DOHH2 (cell line): ENCODE measurements around the gene SHMT2.

Experiments
- H3F3A ChIP-seq: fragments of 200-600 bp; sonication (generic), shearing (Covaris generic); 2 replicates; pipeline ENCODE4 v1.6.0; 2016; ENCODE audit warnings: antibody characterized with exemption, mild to moderate bottlenecking; ENCODE audit not compliant: control insufficient read depth, insufficient read depth
- H3K27ac ChIP-seq: fragments of 200-600 bp; sonication (generic); 2 replicates; pipeline ENCODE4 v1.5.1; 2014; ENCODE audit warnings: low read depth, mild to moderate bottlenecking, low read length, moderate library complexity
- H3K27me3 ChIP-seq: fragments of 200-600 bp; sonication (generic); 2 replicates; pipeline ENCODE4 v1.6.1; 2014; ENCODE audit warnings: mild to moderate bottlenecking, low read length, mixed read lengths; ENCODE audit not compliant: control insufficient read depth
- H3K36me3 ChIP-seq: fragments of 200-600 bp; sonication (generic); 2 replicates; pipeline ENCODE4 v1.6.1; 2014; ENCODE audit warnings: mild to moderate bottlenecking, low read length, moderate library complexity, mixed read lengths; ENCODE audit not compliant: control insufficient read depth
- H3K4me1 ChIP-seq: fragments of 200-600 bp; sonication (generic); 2 replicates; pipeline ENCODE4 v1.6.1; 2014; ENCODE audit warnings: mild to moderate bottlenecking, low read length, mixed read lengths; ENCODE audit not compliant: control insufficient read depth
- H3K4me2 ChIP-seq: fragments of 200-600 bp; sonication (generic); 2 replicates; pipeline ENCODE4 v1.6.0; 2014; ENCODE audit warnings: mild to moderate bottlenecking, low read length, moderate library complexity
- H3K4me3 ChIP-seq: fragments of 200-600 bp; sonication (generic); 2 replicates; pipeline ENCODE4 v1.5.1; 2014; ENCODE audit warnings: mild to moderate bottlenecking, low read length, mixed read lengths
- H3K79me2 ChIP-seq: fragments of 200-600 bp; sonication (generic); 2 replicates; pipeline ENCODE4 v1.6.1; 2014; ENCODE audit warnings: mild to moderate bottlenecking, low read length, mixed read lengths; ENCODE audit not compliant: control insufficient read depth
- H3K9me2 ChIP-seq: fragments of 200-600 bp; sonication (generic); replicated peaks from 2 replicates; pipeline ENCODE4 v1.6.1; 2014; ENCODE audit warnings: mild to moderate bottlenecking, low read length, mixed read lengths; ENCODE audit not compliant: control insufficient read depth
- H3K9me3 ChIP-seq: fragments of 200-600 bp; sonication (generic); 2 replicates; pipeline ENCODE4 v1.6.1; 2014; ENCODE audit warnings: antibody characterized with exemption, low read length, mixed read lengths; ENCODE audit not compliant: control insufficient read depth, insufficient read depth
- H4K20me1 ChIP-seq: fragments of 200-600 bp; sonication (generic); 2 replicates; pipeline ENCODE4 v1.6.0; 2014; ENCODE audit warnings: low read depth, mild to moderate bottlenecking, antibody characterized with exemption, low read length, moderate library complexity; ENCODE audit not compliant: control insufficient read depth, insufficient read depth
- EZH2phosphoT487 ChIP-seq: fragments of 200-600 bp; sonication (generic); IDR thresholded peaks from 2 replicates; pipeline ENCODE4 v1.6.1; 2017; ENCODE audit warnings: borderline replicate concordance, mild to moderate bottlenecking, antibody characterized with exemption, low read length, moderate library complexity, mixed read lengths
- TF ChIP-seq, protein P1 (sequence below): fragments of 200-600 bp; sonication (generic); IDR thresholded peaks from one replicate; pipeline ENCODE4 v1.5.1; 2014; ENCODE audit warnings: antibody characterized with exemption, mild to moderate bottlenecking, low read depth, low read length; ENCODE audit not compliant: poor library complexity, severe bottlenecking

The SHMT2 gene

DNA sequence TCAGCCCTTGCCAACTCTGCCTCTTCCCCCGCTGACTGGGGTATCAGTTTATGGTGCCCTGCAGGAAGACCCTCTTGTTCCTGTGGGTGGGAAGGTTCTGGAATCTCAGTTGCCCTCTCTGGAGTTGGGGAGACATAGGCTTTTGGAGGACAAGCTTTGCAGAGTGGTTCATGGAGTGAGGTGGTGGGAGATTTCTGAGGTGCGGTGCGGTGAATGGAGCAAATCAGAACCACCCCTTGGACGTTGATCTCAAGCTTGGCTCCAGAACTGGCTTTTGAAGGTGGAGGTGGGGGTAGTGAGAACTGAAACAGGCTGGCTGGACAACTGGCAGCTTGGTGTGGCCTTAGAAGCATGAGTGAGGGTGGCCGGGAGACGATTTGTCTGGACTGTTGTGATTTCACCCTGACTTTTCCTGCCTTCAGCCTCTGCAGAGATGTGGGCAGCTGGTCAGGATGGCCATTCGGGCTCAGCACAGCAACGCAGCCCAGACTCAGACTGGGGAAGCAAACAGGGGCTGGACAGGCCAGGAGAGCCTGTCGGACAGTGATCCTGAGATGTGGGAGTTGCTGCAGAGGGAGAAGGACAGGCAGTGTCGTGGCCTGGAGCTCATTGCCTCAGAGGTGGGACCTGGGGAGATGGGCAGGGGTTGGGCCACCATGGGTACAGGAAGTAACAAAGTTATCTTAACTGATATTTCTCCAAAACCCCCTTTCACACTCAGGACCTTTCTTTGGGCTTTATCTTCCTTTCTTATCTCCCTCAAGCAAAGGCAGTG, 1.1 kb downstream of the SHMT2 start:
- no peaks in the 10 kb centered on the region for H3K9me2 ChIP-seq
- peaks cover 60% of the 10 kb centered on the region for H3K36me3 ChIP-seq
- peaks cover 41% of the 10 kb centered on the region for H3K79me2 ChIP-seq
- peak overlapping the region; percentile 91 for H3K4me3 ChIP-seq
- peaks cover 23% of the 10 kb centered on the region; the same call in 1 of the 2 replicates for H4K20me1 ChIP-seq
- H3K27me3 ChIP-seq, result no peaks in the 10 kb centered on the region
- H3K4me2 ChIP-seq, result peak overlapping the region; percentile 98
- no peaks in the 10 kb centered on the region for H3K9me3 ChIP-seq
- peak overlapping the region; percentile 95 for H3K27ac ChIP-seq
- peaks cover 90% of the 10 kb centered on the region for H3K4me1 ChIP-seq
- H3F3A ChIP-seq, result peaks cover 46% of the 10 kb centered on the region
- TF ChIP-seq, protein P1, sequence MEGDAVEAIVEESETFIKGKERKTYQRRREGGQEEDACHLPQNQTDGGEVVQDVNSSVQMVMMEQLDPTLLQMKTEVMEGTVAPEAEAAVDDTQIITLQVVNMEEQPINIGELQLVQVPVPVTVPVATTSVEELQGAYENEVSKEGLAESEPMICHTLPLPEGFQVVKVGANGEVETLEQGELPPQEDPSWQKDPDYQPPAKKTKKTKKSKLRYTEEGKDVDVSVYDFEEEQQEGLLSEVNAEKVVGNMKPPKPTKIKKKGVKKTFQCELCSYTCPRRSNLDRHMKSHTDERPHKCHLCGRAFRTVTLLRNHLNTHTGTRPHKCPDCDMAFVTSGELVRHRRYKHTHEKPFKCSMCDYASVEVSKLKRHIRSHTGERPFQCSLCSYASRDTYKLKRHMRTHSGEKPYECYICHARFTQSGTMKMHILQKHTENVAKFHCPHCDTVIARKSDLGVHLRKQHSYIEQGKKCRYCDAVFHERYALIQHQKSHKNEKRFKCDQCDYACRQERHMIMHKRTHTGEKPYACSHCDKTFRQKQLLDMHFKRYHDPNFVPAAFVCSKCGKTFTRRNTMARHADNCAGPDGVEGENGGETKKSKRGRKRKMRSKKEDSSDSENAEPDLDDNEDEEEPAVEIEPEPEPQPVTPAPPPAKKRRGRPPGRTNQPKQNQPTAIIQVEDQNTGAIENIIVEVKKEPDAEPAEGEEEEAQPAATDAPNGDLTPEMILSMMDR, result no peak
- TF ChIP-seq EZH2phosphoT487, result no peak

DNA sequence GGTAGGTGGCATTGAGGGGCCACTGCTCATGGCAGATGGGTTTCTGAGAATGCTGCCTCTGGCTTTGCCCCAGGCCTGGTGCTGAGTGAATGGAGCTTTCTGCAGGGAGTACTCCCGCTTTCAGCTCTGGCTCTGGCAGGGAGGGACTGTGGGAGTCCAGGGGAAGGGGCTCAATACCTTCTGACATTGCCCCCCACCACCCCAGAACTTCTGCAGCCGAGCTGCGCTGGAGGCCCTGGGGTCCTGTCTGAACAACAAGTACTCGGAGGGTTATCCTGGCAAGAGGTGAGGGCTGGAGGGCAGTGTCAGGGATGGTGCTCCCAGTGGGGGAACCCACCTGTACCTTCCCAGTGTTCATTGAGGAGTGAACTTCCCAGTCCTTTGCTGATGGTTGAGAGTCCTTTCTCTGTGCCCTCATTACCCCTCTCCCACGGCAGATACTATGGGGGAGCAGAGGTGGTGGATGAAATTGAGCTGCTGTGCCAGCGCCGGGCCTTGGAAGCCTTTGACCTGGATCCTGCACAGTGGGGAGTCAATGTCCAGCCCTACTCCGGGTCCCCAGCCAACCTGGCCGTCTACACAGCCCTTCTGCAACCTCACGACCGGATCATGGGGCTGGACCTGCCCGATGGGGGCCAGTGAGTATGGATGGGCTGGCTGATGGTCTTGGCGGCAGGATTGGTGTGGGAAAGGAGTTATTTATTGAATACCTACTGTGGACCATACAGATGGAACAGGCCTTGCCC, 1.9 kb downstream of the SHMT2 start:
- H3K27ac ChIP-seq, result peak overlapping the region; percentile 95
- no peaks in the 10 kb centered on the region for H3K27me3 ChIP-seq
- H4K20me1 ChIP-seq, result peaks cover 23% of the 10 kb centered on the region; the same call in 1 of the 2 replicates
- peak overlapping the region; percentile 98 for H3K4me2 ChIP-seq
- H3K36me3 ChIP-seq, result peaks cover 65% of the 10 kb centered on the region
- H3K9me3 ChIP-seq, result no peaks in the 10 kb centered on the region
- peak overlapping the region; percentile 91 for H3K4me3 ChIP-seq
- H3K79me2 ChIP-seq, result peaks cover 41% of the 10 kb centered on the region
- H3K4me1 ChIP-seq, result peaks cover 90% of the 10 kb centered on the region
- no peak for TF ChIP-seq EZH2phosphoT487
- TF ChIP-seq, protein P1, result no peak
- peaks cover 42% of the 10 kb centered on the region for H3F3A ChIP-seq
- no peaks in the 10 kb centered on the region for H3K9me2 ChIP-seq

DNA sequence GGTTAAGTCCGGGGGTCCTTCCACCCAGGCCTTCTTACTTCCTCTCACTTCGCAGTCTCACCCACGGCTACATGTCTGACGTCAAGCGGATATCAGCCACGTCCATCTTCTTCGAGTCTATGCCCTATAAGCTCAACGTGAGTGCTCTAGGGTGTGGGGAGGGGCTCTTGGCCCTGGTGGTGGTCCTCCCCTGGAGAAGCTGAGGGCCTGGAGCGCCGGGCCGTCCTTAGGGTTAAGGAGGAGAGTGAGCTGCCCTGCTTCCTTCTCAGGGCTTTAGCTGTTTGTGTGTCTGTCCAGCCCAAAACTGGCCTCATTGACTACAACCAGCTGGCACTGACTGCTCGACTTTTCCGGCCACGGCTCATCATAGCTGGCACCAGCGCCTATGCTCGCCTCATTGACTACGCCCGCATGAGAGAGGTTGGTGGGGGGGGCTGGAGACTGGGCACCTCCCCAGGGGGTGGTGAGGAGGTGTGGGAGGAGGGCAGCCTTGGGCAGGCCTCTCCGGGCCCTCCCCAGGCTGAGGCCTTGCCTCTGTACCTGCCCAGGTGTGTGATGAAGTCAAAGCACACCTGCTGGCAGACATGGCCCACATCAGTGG, 2.7 kb downstream of the SHMT2 start:
- Histone ChIP-seq H3K79me2 (peaks cover 41% of the 10 kb centered on the region), H3K4me3 (peak overlapping the region; percentile 46; the same call in 1 of the 2 replicates), H3K4me1 (peaks cover 91% of the 10 kb centered on the region), H3K27me3 (no peaks in the 10 kb centered on the region), H3F3A (peaks cover 41% of the 10 kb centered on the region), H3K27ac (peak overlapping the region; percentile 95; the same call in 1 of the 2 replicates), H4K20me1 (peaks cover 23% of the 10 kb centered on the region; the same call in 1 of the 2 replicates), H3K9me3 (no peaks in the 10 kb centered on the region), H3K9me2 (no peaks in the 10 kb centered on the region), H3K4me2 (peak overlapping the region; percentile 98), H3K36me3 (peaks cover 65% of the 10 kb centered on the region)
- no peak for TF ChIP-seq EZH2phosphoT487
- TF ChIP-seq, protein P1, result no peak
